ENCODE results near the gene C11orf58.

Gene C11orf58

DNA sequence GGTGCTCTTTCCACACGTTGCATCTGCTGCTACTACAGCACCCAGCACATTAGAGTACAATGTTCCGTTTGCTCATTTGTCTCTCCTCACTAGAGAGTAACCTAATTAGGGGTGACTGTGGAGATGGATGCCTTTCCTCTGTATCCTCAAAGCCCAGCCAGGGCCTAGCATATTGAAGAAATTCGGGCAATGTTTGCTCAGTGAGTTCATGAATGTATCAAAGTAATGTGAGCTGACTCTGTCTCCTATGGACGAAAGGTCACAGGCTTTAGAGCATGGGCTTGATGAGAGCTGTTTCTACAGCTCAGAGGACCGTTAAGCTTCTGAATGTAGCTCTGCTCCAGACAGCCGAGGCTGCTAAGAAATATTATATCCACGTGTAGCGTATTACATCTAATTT is 67.5 kb downstream of the C11orf58 start:
- DNase-seq, result no peak

GRCh38 chr11:16806791-16807190 is 68.3 kb downstream of the C11orf58 start:
- DNase-seq, result peak; percentile 66

- no peak for DNase-seq
These were observed 68.9 kb downstream of the C11orf58 start for GRCh38 chr11:16807306-16807705.
